CD14-positive monocyte (primary cell): ENCODE data around the gene WDR35. TPM values are rescaled to one million over a fixed set of nuclear protein-coding genes. Genes with fewer than 3 reads are reported as not detected.

ENCODE experiments used
- DNase-seq, 3 donors: peaks; one replicate each; pipeline ENCODE4 v3.0.0-alpha.2; 2011 to 2022
- H2AFZ ChIP-seq: 2 replicates; pipeline ENCODE4 v1.6.0; 2012; ENCODE audit warnings: mild to moderate bottlenecking, low read depth, low read length, inconsistent platforms; ENCODE audit not compliant: insufficient read depth, poor library complexity, severe bottlenecking
- H3K27ac ChIP-seq, 2 donors: 1 replicate in 1 of 2; 2 replicates in 1 of 2; pipeline ENCODE4 v1.5.1; 2012 to 2013; ENCODE audit warnings: low read length in 2 of 2, control low read depth in 1 of 2, inconsistent platforms in 1 of 2, low read depth in 1 of 2, mild to moderate bottlenecking in 1 of 2
- H3K27me3 ChIP-seq, 2 donors: one replicate each; pipeline versions ENCODE4 v1.6.0 to v1.6.1; 2011 to 2013; ENCODE audit warnings: low read length in 2 of 2; ENCODE audit not compliant: control insufficient read depth in 2 of 2, insufficient read depth in 2 of 2
- H3K36me3 ChIP-seq, 2 donors: replicated peaks in 1 of 2; 1 replicate in 1 of 2; 2 replicates in 1 of 2; pipeline versions ENCODE4 v1.5.1 to v1.6.1; 2012 to 2013; ENCODE audit warnings: low read length in 2 of 2, control low read depth in 1 of 2, inconsistent platforms in 1 of 2, mild to moderate bottlenecking in 1 of 2; ENCODE audit not compliant: insufficient read depth in 2 of 2, control insufficient read depth in 1 of 2
- H3K4me1 ChIP-seq, 2 donors: 1 replicate in 1 of 2; 2 replicates in 1 of 2; pipeline versions ENCODE4 v1.5.1 to v1.6.1; 2012 to 2013; ENCODE audit warnings: low read length in 2 of 2, control low read depth in 1 of 2, inconsistent platforms in 1 of 2, mild to moderate bottlenecking in 1 of 2, moderate library complexity in 1 of 2; ENCODE audit not compliant: insufficient read depth in 2 of 2, control insufficient read depth in 1 of 2
- H3K4me2 ChIP-seq: replicated peaks from 2 replicates; pipeline ENCODE3; 2012; ENCODE audit warnings: low read length, moderate library complexity, mild to moderate bottlenecking; ENCODE audit not compliant: poor library complexity, severe bottlenecking; ENCODE audit errors: extremely low read depth
- H3K4me3 ChIP-seq, 3 experiments: fragments of 200-600 bp in 1 of 3; sonication (generic) in 1 of 3; replicated peaks in 1 of 3; 1 replicate in 2 of 3; 2 replicates in 1 of 3; pipeline ENCODE4 v1.5.1; 2011 to 2013; ENCODE audit warnings: low read length in 3 of 3, mild to moderate bottlenecking in 3 of 3, control low read depth in 2 of 3, low read depth in 2 of 3, inconsistent platforms in 1 of 3, moderate library complexity in 1 of 3
- H3K79me2 ChIP-seq: 2 replicates; pipeline ENCODE4 v1.6.0; 2012; ENCODE audit warnings: mild to moderate bottlenecking, control low read depth, inconsistent platforms, low read length, moderate library complexity; ENCODE audit not compliant: insufficient read depth
- H3K9ac ChIP-seq: 2 replicates; pipeline ENCODE4 v1.6.0; 2017; ENCODE audit warnings: low read length, mild to moderate bottlenecking; ENCODE audit not compliant: insufficient read depth, poor library complexity, severe bottlenecking
- H3K9me3 ChIP-seq, 2 donors: replicated peaks in 1 of 2; 1 replicate in 1 of 2; 2 replicates in 1 of 2; pipeline versions ENCODE4 v1.5.1 to v1.6.1; 2012 to 2013; ENCODE audit warnings: low read length in 2 of 2, control low read depth in 1 of 2; ENCODE audit not compliant: control insufficient read depth in 1 of 2, insufficient read depth in 1 of 2
- H4K20me1 ChIP-seq: 2 replicates; pipeline ENCODE4 v1.6.0; 2012; ENCODE audit warnings: mild to moderate bottlenecking, low read length, control low read depth, moderate library complexity; ENCODE audit not compliant: insufficient read depth
- H3K27ac Mint-ChIP-seq, 7 donors: one replicate each; pipeline ENCODE4 v1.8.0; 2020; ENCODE audit warnings: mild to moderate bottlenecking in 7 of 7, mixed read lengths in 7 of 7, moderate library complexity in 6 of 7, inconsistent platforms in 2 of 7
- H3K27me3 Mint-ChIP-seq, 3 donors: one replicate each; pipeline ENCODE4 v1.8.0; 2021 to 2022; ENCODE audit warnings: low read depth in 3 of 3, mild to moderate bottlenecking in 3 of 3, mixed read lengths in 3 of 3, moderate library complexity in 3 of 3, inconsistent platforms in 1 of 3
- H3K36me3 Mint-ChIP-seq, 2 donors: one replicate each; pipeline ENCODE4 v1.8.0; 2020; ENCODE audit warnings: mixed read lengths in 2 of 2, inconsistent platforms in 1 of 2, mild to moderate bottlenecking in 1 of 2
- H3K4me1 Mint-ChIP-seq: one replicate; pipeline ENCODE4 v1.8.0; 2020; ENCODE audit warnings: mild to moderate bottlenecking, mixed read lengths
- H3K4me3 Mint-ChIP-seq, 2 donors: one replicate each; pipeline ENCODE4 v1.8.0; 2020; ENCODE audit warnings: mild to moderate bottlenecking in 2 of 2, mixed read lengths in 2 of 2, moderate library complexity in 1 of 2
- H3K9me3 Mint-ChIP-seq, 7 donors: one replicate each; pipeline ENCODE4 v1.8.0; 2020 to 2022; ENCODE audit warnings: mixed read lengths in 7 of 7, mild to moderate bottlenecking in 6 of 7, moderate library complexity in 6 of 7, inconsistent platforms in 2 of 7
- WGBS: methylation state at CpG from one replicate; pipeline ENCODE4 v1.1.5; 2013; ENCODE audit warnings: missing lambda C conversion rate; ENCODE audit not compliant: insufficient coverage; 5-methylcytosine and 5-hydroxymethylcytosine counted together
- intact Hi-C, 2 donors: fragments of 100-400 bp; cut with micrococcal nuclease; formaldehyde crosslinking; loops; one replicate each; pipeline versions ENCODE4 v1.15.0 to v1.15.1; 2023
- polyA plus RNA-seq, 3 donors: library from polyadenylated mRNA; depleted of rRNA in 1 of 3; unstranded in 2 of 3; stranded (reverse) in 1 of 3; fragments of 300-500 nt in 2 of 3; fragments of >200 nt in 1 of 3; fragmentation: Illumina TruSeq in 2 of 3; gene quantifications; 1 replicate in 2 of 3; 2 replicates in 1 of 3; pipeline ENCODE4 v1.2.3, GENCODE V29; 2012 to 2021
- TF ChIP-seq, protein P1 (sequence below): fragments of 200-600 bp; IDR thresholded peaks from one replicate; pipeline ENCODE4 v1.8.0; 2022; ENCODE audit warnings: antibody characterized with exemption, mild to moderate bottlenecking

The WDR35 gene
- polyA plus RNA-seq, 3 donors, result 0.28 to 1.0 (median 0.67) TPM

- H3K36me3 ChIP-seq, result no peaks in the 10 kb centered on the region
- no peaks in the 10 kb centered on the region for H3K9me3 ChIP-seq
- intact Hi-C loops, result no loop called here
- no peaks in the 10 kb centered on the region for H3K9me3 Mint-ChIP-seq
- H3K27ac Mint-ChIP-seq, result no peak overlapping the region
- no peaks in the 10 kb centered on the region for H3K27me3 ChIP-seq
- H3K9ac ChIP-seq, result no peak overlapping the region
- H3K36me3 Mint-ChIP-seq, result peaks cover 0 to 1% of the 10 kb centered on the region in 2 donors
- no peak overlapping the region for H2AFZ ChIP-seq
- H3K79me2 ChIP-seq, result no peaks in the 10 kb centered on the region
- H3K4me1 ChIP-seq, result no peaks in the 10 kb centered on the region
- DNase-seq, result no peak
- no peaks in the 10 kb centered on the region for H4K20me1 ChIP-seq
- no peak overlapping the region for H3K27ac ChIP-seq
- no peak overlapping the region for H3K4me3 ChIP-seq
- TF ChIP-seq, protein P1, sequence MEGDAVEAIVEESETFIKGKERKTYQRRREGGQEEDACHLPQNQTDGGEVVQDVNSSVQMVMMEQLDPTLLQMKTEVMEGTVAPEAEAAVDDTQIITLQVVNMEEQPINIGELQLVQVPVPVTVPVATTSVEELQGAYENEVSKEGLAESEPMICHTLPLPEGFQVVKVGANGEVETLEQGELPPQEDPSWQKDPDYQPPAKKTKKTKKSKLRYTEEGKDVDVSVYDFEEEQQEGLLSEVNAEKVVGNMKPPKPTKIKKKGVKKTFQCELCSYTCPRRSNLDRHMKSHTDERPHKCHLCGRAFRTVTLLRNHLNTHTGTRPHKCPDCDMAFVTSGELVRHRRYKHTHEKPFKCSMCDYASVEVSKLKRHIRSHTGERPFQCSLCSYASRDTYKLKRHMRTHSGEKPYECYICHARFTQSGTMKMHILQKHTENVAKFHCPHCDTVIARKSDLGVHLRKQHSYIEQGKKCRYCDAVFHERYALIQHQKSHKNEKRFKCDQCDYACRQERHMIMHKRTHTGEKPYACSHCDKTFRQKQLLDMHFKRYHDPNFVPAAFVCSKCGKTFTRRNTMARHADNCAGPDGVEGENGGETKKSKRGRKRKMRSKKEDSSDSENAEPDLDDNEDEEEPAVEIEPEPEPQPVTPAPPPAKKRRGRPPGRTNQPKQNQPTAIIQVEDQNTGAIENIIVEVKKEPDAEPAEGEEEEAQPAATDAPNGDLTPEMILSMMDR, result no peak
- H3K4me2 ChIP-seq, result no peak overlapping the region
- no peak overlapping the region for H3K4me3 Mint-ChIP-seq
- H3K4me1 Mint-ChIP-seq, result no peaks in the 10 kb centered on the region
- H3K27me3 Mint-ChIP-seq, result no peaks in the 10 kb centered on the region
Observed at GRCh38 chr2:19942199-19942598, 47.7 kb downstream of the WDR35 start.

DNA sequence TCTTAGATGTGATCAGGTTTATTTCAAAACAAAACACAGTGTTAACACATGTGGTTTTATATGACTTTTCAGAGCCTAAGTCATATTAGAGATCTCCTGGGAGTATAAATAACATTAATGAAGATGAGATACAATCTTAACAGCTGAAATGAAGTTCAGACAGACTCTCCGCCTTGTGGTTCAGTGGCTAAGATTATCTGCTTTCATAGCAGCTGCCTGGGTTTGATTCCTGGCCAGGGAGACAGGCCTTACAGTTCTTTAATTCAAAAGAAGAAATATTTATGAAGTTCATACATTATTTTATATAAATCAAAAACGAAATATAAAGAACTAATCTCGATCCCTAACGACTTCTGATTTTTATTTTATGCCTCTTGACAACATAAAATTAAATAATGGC is 52.9 kb downstream of the WDR35 start:
- Mint-ChIP-seq H3K27me3 (no peaks in the 10 kb centered on the region), H3K9me3 (no peaks in the 10 kb centered on the region), H3K4me3 (no peak overlapping the region), H3K4me1 (no peaks in the 10 kb centered on the region), H3K27ac (no peak overlapping the region), H3K36me3 (peaks cover 0 to 4% of the 10 kb centered on the region in 2 donors)
- no peak for DNase-seq
- H3K9me3 ChIP-seq, result no peaks in the 10 kb centered on the region
- no peaks in the 10 kb centered on the region for H3K27me3 ChIP-seq
- TF ChIP-seq, protein P1, result no peak
- H2AFZ ChIP-seq, result no peak overlapping the region
- H3K79me2 ChIP-seq, result no peaks in the 10 kb centered on the region
- H3K27ac ChIP-seq, result no peak overlapping the region
- intact Hi-C loops, result no loop called here
- WGBS, result no CpG with 5 or more reads among the region's 4 CpGs
- no peak overlapping the region for H3K4me3 ChIP-seq
- no peaks in the 10 kb centered on the region for H3K4me1 ChIP-seq
- H3K9ac ChIP-seq, result no peak overlapping the region
- no peaks in the 10 kb centered on the region for H3K36me3 ChIP-seq
- H4K20me1 ChIP-seq, result no peaks in the 10 kb centered on the region
- no peak overlapping the region for H3K4me2 ChIP-seq
